Fibroblast of skin of scalp (primary cell): ENCODE data around the gene RIPOR3.
"Not testable (repeated sequence)": the region's sequence is repeated elsewhere in the genome, so short reads cannot be mapped to it uniquely, and the experiment has no call there.

Experiments used
- DNase-seq: peaks from one replicate; pipeline ENCODE4 v3.0.0-alpha.2; 2013

Gene RIPOR3

DNA sequence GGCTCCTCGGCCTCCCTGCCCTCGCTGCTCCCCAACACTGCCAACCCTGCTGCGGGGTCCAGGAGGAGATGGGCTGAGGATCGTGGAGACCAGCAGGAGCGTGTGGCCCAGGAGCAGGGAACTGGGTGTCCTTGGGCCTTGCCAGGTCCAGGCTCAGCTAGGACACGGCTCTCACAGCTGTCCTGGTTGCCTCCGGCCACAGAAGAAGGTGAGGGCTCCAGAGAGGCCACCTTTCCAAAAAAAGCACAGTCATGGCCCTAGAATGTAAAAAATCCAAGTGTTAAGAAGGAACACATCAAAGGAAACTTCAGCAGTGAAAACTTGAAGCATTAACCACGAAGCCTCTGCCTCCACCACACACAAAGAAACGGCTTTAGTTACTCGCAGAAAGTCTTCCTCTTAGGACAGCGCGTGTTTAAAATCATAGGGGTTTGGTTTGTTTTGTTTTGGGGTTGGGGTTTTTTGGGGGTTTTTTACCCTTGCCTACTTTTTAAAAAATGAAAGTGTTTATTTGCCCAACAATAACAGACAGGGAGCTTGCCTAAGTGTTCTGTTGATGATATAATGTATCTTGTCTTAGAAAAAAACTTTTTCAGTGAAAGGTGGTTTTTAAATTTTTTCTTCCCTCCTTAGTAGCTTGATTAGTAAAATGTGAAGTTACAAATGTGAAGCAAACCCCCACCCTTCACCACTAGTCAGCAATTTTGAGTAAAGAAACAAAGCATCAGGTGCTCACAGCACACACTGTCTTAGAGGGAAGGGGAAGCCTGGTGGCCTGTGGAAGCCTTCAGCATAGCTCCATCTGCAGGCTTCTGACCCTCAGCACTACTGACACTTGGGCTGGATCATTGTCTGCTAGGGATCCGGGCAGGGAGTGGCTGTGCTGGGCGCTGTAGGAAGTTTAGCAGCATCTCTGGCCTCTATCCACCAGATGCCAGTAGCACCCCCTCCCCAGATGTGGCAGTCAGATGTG lies 121.2 kb downstream of the RIPOR3 start:
- DNase-seq: peak; percentile 18

DNA sequence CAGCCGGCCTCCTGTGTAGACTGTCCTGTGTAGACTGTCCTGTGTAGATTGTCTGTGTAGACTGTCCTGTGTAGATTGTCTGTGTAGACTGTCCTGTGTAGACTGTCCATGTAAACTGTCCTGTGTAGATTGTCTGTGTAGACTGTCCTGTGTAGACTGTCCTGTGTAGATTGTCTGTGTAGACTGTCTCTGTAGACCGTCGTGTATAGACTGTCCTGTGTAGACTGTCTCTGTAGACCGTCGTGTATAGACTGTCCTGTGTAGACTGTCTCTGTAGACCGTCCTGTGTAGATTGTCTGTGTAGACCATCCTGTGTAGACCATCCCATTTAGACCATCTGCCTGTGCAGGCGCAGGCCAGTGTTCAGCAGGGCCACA lies 121.9 kb downstream of the RIPOR3 start:
- DNase-seq: not testable (repeated sequence)

DNA sequence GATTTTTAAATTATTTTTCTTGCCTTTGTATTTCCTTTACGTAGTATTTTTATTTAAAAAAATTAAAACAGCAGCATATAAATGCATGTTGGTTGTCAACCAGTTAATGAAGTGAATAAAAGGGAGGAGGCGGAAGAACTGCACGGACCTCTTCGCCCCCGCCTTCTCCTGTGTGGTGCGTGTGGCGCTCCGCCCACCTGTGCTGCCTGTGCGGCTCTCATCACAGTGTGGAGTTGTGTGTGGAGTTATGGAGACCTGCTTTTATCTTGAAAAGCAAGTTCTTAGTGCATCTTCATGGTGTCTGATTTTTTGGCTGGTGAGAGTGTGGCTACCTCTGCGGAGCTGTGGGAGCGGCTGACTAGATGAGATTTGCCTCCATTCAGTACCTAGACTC lies 122.8 kb downstream of the RIPOR3 start:
- DNase-seq: no peak

DNA sequence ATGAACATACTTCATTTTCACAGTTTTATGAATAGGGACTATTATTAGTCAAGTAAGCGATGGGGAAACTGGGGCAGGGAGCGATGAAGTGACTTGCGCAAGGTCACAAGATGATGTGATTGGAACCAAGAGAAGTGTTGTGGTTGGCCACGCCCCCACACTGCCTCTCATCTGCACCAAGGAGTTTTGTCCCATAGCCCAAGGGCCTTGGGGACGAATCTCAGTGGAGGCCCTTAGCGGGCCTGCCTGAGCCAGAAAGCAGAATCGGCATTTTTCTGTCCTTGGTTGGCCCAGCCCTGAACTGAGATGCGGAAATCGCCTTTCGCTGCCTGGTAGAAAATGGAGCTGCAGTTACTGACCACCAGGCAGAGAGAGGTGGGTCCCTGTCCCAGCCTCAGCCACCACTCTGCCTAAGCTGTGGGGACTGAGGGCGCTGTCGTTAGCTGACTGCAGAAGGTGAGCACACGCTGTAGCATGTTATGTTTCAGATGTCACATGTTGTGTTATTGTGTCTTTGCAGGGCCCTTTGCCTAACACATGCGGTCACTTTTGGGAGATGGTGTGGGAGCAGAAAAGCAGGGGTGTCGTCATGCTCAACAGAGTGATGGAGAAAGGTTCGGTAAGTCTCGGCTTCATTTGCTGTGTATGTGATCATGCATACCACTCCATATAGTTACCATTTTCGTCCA lies 123.3 kb downstream of the RIPOR3 start:
- no peak for DNase-seq

DNA sequence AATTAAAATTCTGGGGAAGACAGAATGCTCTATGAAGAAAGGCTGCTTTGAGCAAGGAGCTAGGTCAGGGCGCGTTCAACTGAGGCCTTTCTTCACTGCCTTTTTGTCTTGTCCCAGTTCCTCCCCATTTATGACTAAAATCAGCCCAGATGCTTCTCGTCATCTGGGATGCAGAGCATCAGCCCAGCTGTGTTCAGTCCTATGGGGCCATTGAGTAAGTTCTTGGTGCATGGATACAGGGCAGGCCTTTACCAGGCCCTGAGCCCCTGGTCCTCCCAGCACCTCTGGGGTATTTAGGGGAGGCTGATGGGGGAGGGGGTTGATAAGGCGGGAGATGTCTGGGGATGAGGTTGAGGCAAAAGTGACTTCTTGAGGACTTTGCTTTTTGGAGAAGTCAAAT lies 125.5 kb downstream of the RIPOR3 start:
- no peak for DNase-seq

DNA sequence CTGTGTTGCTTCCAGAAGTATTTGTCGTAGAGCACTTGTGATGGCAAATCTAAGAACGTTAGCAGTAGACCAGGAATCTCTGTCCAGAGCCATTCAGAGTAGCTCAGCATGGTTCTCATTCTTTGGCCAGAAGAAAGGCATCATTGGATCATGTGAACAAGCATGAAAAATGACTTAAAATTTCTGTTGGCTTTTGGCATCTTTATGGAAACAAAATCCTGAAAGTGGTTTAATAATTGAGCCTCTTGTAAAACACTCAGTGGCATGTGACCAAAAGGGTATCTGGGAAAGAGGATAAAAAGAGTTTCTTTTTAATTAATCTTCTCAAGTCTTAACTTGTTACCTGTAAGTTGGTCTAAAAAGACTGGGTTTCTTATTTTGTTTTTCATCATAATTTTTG lies 126.0 kb downstream of the RIPOR3 start:
- no peak for DNase-seq

DNA sequence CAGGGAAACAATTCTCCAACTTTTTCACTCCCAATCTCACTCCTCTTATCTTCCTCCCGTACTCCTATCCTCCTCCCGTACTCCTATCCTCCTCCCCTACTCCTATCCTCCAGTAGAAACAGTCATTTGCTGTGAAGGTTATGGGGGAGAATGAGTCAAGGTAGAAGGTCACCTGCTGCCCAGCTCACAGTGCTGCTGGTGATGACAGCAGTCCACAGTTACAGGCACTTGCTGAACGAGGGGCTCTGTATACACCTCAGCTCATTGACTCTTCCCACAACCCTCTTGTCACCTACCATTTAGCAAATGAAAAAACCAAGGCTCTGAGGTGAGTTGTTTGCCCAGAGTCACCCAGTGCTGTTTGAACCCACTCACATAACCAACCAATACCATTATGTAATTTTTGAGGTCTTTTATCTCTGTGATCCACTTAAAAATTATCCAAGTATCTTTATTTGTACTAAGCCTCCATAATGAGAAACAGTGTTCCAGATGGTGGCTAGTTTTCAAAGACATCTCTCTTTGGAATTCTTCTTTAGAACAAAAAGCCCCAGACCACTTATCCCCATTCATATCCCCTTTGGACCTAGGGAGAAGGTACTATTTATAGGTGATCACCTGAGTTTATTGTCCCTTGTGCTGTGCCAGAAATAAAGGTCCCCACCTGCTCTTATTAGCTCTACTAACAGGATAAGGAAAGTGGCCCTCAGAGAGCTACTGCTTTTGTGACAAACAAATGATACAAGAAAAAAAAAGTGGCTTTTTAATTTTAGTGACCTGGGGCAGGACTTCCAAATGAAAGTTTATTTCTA lies 128.0 kb downstream of the RIPOR3 start:
- no peak for DNase-seq

DNA sequence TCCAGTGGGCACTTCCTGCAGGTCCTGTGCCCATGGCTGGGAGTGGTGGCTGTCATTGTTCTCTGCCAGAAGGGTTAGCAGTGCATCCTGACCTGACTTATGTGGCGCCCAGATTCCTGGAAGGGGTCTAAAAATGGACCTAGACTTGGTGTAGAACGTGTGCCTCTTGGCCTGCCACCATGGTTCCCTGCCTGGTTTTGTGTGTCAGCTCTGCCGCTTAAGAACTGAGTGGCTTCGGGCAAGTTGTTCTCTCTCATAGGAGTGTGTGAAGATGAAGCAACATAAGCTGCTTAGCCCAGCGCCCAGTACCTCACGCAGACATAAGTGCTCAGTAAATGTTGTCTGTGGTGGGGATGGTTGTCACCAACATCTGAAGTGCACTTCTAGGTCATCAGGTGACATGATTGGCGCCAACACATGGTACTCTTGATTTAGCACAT lies 129.1 kb downstream of the RIPOR3 start:
- no peak for DNase-seq

DNA sequence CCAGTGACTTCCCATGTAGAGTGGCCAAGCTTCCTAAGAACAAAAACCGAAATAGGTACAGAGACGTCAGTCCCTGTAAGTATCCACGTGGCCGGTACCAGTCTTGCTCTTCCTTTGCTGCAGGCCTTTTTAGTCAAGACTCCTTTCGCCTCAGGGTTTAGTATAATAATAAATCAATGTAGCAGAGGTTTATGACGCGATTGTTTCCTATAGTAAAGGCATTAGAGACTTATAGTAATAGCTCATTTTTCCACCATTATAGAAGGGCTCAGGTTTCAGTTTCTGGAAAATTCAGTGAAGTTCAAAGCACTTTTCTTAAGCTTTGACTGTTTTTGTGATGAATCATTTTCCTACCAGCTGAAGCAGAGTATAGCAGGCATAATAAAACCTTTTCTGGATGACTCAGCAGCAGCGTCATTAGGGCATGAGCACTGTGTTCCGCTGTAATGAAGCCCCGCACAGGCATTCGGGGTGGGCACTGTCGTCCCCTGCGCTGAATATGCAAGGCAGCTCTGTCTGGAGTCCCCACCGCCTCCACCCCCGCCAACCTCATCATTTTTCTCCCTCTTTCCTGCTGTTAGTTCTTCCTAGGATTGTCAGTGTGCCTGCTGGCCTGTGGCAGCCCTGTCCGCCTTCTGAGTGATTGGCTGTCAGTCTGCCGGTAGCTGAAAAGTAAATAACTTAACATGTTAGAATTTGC lies 129.8 kb downstream of the RIPOR3 start:
- peak; percentile 95 for DNase-seq

DNA sequence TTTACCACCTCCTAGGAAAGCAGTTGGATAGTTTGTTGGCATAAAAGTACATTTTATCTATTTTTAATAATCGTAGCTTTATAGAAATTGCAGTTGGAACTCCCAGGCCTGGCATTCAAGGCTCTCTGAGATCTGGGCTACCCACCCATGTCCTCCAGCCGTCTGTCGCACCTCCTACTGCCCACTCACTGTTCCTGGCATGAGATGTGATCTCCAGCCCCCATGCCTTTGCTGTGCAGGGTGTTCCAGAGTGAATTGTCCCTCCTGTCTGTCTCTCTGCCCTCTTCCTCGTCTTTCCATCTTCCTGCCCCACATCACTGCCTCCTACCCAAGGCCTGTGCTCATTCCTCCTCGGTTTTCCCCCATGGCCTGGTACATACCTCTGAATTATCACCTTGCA lies 130.5 kb downstream of the RIPOR3 start:
- DNase-seq: no peak

DNA sequence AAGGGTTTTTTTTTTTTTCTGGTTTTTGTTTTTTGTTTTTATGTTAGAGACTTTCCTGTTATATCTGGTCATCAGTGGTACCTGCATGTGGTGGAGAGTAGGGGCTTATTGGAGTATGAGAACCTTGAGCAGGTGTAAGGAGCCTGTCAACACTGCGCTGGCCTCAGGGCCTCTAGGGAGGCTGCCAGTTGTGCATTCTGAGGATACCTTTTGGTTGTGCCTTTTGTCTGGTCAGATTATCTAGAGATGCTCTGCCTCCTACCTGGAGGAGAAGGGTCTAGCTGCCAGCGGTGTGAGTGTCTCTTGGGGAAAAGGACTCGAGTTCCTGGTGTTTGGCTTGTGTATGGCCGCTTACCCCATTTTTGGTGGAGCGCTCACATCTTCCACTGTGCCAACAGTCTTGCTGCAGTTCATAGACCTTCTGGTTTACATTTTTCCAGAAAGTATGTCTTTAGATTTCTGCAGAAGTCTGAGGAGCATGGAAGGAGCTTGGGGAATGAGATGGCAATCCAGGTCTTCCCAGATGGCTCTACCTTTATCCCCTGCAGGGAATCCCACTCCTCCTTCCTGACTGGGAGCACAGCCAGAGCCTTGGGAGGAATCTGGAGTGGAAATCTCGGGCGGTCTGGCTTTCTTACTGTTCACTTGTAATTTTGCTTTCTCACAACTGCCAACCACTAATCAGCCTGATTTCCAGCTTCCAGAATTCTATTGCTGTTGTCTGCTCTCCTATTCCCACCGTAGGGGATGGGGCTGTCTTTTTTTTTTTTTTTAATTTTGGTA lies 131.3 kb downstream of the RIPOR3 start:
- no peak for DNase-seq

DNA sequence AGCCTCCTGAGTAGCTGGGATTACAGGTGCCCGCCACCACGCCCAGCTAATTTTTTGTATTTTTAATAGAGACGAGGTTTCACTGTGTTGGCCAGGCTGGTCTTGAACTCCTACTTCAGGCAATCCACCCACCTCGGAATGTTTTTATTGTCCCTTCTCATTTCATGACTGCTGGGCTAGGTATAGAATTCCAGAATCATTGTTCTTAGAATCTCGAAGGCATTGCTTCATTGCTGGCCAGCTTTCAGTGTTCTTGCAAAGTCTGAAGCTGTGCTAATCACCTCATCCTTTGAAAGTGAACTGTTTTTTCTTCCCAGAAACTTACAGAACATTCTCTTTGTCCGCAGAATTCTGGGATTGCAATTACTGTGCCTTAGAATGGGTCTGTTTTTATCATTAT lies 132.2 kb downstream of the RIPOR3 start:
- DNase-seq: no peak

DNA sequence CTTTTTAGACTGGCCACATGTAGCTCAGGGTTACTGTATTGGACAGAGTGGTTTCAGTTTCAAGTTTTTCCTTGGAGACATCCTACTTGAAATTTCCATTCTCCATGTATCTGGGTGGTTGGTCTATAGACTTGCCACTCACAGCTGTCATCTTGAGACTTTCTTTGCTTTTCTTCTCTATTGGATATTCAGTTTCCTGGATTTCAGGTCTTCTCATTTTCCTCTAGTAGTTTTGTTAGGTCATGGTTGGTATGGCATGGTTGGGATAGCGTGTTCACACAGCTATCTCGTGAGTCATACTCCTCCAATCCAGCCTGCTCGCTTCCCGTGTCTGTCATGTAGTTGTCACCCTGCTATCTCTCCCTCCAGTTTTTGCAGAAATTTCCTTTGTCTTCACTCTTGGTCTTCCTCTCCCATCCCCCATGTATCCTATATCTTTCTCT lies 132.8 kb downstream of the RIPOR3 start:
- DNase-seq: peak; percentile 80

DNA sequence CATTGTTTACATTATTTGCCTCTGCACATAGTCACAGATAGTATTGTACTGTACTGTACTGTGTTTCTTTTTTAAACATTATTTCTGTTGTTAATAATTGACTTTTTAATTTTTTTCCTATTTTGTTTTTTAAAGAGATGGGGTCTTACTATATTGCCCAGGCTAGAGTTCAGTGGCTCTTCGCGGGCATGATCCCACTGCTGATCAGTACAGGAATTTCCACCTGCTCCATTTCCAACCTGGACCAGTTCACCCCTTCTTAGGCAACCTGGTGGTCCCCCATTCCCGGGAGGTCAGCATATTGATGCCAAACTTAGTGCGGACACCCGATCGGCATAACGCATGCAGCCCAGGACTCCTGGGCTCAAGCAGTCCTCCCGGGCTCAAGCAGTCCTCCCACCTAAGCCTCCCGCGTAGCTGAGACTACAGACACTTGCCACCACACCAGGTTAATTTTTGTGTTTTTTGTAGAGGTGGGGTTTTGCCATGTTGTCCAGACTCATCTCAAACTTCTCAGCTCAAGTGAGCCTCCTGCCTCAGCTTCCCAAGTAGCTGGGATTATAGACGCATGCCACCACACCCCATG lies 133.7 kb downstream of the RIPOR3 start:
- no peak for DNase-seq

DNA sequence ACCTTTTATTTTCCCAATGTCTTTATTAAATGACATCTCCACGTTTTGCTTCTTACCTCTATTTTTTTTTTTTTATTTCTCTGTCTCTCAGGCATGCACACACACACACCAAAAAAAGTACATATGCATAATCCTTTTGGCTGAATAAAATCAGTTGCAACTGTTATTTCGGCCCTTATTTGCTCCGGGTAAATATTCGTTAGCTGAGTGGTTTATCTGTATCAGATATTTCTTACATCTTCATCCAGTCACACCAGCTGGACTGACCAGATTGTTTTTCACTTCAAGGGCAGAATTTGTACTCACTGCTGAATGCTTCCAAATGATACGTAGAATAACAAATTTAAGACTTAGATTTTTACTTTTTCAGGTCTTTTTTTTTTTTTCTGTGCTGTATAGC lies 135.7 kb downstream of the RIPOR3 start:
- DNase-seq: no peak

DNA sequence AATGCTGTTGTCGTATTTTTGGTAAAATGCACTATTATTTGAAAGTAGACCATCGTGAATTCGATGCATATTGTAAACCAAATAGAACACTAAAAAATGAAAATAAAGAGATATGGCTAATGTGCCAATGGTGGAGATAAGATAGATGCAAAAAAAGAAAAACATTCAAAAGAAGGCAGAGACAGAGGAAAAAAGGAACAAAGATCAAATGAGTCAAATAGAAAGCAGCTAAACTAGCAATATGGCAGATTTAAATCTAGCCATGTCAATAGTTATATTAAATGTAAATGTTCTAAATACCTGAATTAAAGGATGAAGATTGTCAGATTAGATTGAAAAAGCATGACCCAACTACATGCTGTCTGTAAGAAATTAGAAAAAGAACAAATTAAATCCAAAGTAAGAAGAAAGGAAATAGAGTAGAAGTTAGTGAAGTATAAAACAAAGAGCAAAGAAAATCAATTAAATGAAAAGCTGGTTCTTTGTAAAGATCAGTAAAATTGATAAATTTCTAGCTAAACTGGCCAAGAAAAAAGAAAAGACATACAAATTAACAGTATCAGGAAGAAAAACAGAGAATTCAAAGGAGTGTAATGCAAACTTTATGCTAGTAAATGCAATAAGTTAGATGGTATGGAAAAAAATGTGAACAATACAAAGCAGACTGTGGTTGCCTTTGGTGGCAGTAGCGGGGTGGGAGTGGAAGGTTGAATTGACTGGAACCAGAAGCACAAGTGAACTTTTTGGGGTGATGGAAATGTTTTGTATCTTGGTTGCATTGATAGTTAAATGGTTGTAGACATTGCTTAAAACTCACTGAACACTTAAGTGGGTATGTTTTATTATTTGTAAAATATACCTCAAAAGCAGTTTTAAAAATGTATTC lies 136.4 kb downstream of the RIPOR3 start:
- no peak for DNase-seq

DNA sequence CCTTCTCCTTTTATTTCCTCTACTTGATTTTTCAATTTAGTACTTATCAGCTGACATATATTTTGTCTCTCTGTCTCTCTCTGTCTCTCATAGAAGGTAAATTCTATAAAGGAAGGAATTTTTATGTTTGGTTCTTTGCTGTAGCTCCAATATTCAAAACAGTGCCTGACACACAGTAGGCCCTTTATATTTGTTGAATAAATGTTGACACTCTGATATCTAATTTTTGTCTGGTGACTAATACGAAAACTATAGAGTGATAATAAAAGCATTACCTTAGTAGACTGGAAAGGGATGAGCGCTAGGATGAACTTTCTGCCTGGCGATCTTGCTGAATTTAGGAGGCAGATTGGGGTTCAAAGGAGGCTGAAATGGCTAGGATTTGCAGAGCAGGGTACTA lies 138.4 kb downstream of the RIPOR3 start:
- no peak for DNase-seq

DNA sequence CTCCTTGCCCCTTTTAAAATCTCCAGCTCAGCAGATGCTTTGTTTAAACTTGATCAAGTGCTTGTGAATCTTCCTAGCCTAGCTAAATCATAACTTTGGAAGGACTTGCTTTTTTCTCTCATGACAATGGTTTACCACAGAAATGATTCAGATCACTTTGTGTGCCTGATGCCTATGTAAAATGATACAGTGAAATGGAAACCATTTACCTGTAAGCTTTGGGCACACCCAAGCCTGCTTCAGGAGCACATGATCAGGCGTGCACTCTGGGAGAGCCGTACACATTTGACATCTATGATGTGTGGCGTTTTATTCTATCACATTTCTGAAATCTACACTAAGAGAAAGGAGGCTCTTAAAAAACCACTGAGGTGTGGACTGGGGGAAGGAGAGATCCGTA lies 140.1 kb downstream of the RIPOR3 start:
- DNase-seq: no peak

DNA sequence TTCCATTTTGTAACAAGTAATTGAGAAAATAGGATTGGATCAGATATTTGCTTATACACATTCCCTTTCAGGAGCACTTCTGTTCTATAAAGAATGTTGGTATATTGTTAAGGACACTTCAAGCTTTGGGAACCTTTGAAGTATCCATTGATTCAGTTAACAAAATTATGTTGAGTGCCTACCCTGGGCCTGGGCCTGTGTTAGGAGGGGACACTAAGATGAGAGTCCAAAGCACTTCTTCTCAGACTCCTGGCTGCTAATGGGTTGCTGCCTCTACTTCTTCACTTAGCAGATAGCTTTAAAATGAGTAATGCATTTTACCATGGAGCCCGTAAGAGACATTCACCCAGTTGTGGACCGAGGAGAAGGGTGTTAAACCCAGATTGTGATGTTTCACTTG lies 140.8 kb downstream of the RIPOR3 start:
- no peak for DNase-seq

DNA sequence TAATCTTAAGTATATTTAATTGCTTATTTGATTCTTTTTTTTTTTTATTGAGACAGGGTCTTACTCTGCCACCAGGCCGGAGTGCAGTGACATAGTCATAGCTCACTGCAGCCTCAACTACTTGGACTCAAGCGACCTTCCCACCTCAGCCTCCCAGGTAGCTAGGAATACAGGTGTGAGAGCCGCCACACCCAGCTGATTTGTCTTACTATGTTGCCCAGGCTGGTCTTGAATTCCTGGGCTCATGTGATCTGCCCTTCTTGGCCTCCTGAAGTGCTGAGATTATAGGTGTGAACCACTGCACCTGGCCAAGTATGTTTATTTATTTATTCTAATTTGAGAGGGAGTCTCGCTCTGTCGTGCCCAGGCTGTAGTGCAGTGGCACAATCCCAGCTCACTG lies 142.9 kb downstream of the RIPOR3 start:
- DNase-seq: no peak
